NB4 (cell line): ENCODE measurements around the gene ADRM1.

Experiments used
- DNase-seq: peaks from one replicate; pipeline ENCODE4 v3.0.0; 2010; ENCODE audit warnings: low read depth
- H3K4me3 ChIP-seq: one replicate; pipeline ENCODE4 v1.5.1; 2011; ENCODE audit warnings: mild to moderate bottlenecking, low read depth, low read length, moderate library complexity
- CTCF ChIP-seq: IDR thresholded peaks from one replicate; pipeline ENCODE4 v1.5.1; 2012; ENCODE audit warnings: low read depth, low read length
- MAX ChIP-seq: IDR thresholded peaks from 2 replicates; pipeline ENCODE4 v1.6.1; 2011; ENCODE audit warnings: low read depth, low read length
- MYC ChIP-seq: IDR thresholded peaks from 2 replicates; pipeline ENCODE4 v1.6.1; 2011; ENCODE audit warnings: low read depth, low read length
- POLR2A ChIP-seq: IDR thresholded peaks from 2 replicates; pipeline ENCODE4 v1.6.1; 2011; ENCODE audit warnings: mild to moderate bottlenecking; ENCODE audit not compliant: insufficient read length; ENCODE audit errors: extremely low read depth

The ADRM1 gene

GRCh38 chr20:62282103-62282502, 20.7 kb upstream of the ADRM1 start:
- no peak for DNase-seq
- TF ChIP-seq MYC: no peak
- TF ChIP-seq POLR2A: no peak
- TF ChIP-seq CTCF: no peak
- TF ChIP-seq MAX: no peak

GRCh38 chr20:62282877-62283503, 19.8 kb upstream of the ADRM1 start:
- H3K4me3 ChIP-seq: no peak overlapping the region
- no peak for DNase-seq
- no peak for TF ChIP-seq MYC
- no peak for TF ChIP-seq CTCF
- no peak for TF ChIP-seq MAX
- TF ChIP-seq POLR2A: no peak

More at GRCh38 chr20:62282103-62282502, 20.7 kb upstream of the ADRM1 start:
- H3K4me3 ChIP-seq: no peak overlapping the region

GRCh38 chr20:62284448-62284847, 18.3 kb upstream of the ADRM1 start:
- DNase-seq: no peak
- no peak overlapping the region for H3K4me3 ChIP-seq
- TF ChIP-seq MYC (no peak), MAX (no peak), CTCF (no peak), POLR2A (no peak)

- TF ChIP-seq POLR2A (no peak), MYC (no peak), MAX (no peak), CTCF (no peak)
- no peak for DNase-seq
- H3K4me3 ChIP-seq: no peak overlapping the region
Measured at GRCh38 chr20:62285151-62285550, 17.6 kb upstream of the ADRM1 start.

GRCh38 chr20:62285722-62286121, 17.1 kb upstream of the ADRM1 start:
- TF ChIP-seq CTCF: no peak
- TF ChIP-seq POLR2A: no peak
- no peak for TF ChIP-seq MYC
- no peak for TF ChIP-seq MAX
- DNase-seq: no peak
- H3K4me3 ChIP-seq: no peak overlapping the region
